Measurements from ENCODE around the gene ANTXR1. TPM values are rescaled to one million over a fixed set of nuclear protein-coding genes. Genes with fewer than 3 reads are reported as not detected.
A peak's percentile ranks its signal among the peaks of the same experiment; 100 is the strongest.

ANTXR1 gene
- total RNA-seq, 1 donor from 2014 or later, result 35.5 TPM

- no peak for DNase-seq (ENCODE audit: low read depth)
- Histone ChIP-seq H3K36me3 (ENCODE audit: control insufficient read depth, insufficient read depth, low read length) (no peaks in the 10 kb centered on the region), H3K4me3 (ENCODE audit: low read depth, low read length) (no peak overlapping the region), H3K27me3 (ENCODE audit: control insufficient read depth, insufficient read depth, low read length) (no peaks in the 10 kb centered on the region)
- TF ChIP-seq CTCF (IDR thresholded peaks at IDR 0.05; ENCODE audit: insufficient read depth, low read length, poor library complexity, severe bottlenecking), result no peak
Measured at GRCh38 chr2:69116438-69116837, 103.5 kb downstream of the ANTXR1 start.

- H3K36me3 ChIP-seq (ENCODE audit: control insufficient read depth, insufficient read depth, low read length), result no peaks in the 10 kb centered on the region
- H3K27me3 ChIP-seq (ENCODE audit: control insufficient read depth, insufficient read depth, low read length), result no peaks in the 10 kb centered on the region
- TF ChIP-seq CTCF (IDR thresholded peaks at IDR 0.05; ENCODE audit: insufficient read depth, low read length, poor library complexity, severe bottlenecking), result no peak
- no peak overlapping the region for H3K4me3 ChIP-seq (ENCODE audit: low read depth, low read length)
- DNase-seq (ENCODE audit: low read depth), result no peak
Measured at GRCh38 chr2:69118609-69119008, 105.6 kb downstream of the ANTXR1 start.

DNA sequence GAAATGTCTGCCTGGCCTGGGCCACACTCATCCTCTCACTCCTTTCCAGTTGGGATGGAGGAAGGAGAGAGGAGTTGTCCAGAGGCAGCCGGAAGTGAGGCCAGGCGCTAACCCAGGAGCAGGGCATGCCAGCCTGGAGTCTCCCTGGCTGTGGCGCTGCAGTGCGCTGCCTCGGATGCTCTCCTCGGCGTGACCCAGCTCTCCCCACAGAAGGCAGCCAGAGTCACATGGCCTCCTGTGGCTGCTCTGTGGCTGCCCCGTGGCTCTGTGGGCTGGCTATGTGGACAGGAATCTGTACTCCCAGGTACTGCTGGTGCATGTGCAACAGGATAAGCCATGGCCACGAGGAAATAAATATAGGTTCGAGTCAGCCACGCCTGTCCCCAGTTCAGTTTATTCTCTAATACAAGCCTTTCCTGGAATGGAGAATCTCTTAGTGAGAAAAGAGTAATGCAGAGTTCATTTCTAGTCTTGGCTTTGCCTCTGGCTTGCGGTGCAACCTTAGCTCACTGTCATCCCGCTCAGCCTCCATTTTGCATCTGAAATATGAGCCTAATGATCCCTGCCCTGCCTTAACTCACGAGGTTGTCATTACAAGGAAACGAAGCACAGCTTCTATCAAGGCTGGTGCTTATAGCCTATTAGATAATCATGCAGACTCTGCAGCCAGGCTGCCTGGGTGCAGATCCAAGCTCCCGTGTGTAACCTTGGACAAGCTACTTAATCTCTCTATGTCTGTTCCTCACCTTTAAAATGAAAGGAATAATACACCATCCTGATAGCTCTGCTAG is 106.3 kb downstream of the ANTXR1 start:
- Histone ChIP-seq H3K27me3 (ENCODE audit: control insufficient read depth, insufficient read depth, low read length) (no peaks in the 10 kb centered on the region), H3K36me3 (ENCODE audit: control insufficient read depth, insufficient read depth, low read length) (no peaks in the 10 kb centered on the region), H3K4me3 (ENCODE audit: low read depth, low read length) (no peak overlapping the region)
- no peak for DNase-seq (ENCODE audit: low read depth)
- TF ChIP-seq CTCF (IDR thresholded peaks at IDR 0.05; ENCODE audit: insufficient read depth, low read length, poor library complexity, severe bottlenecking), result no peak

- peak; percentile 72 for DNase-seq (ENCODE audit: low read depth)
- no peak for TF ChIP-seq CTCF (IDR thresholded peaks at IDR 0.05; ENCODE audit: insufficient read depth, low read length, poor library complexity, severe bottlenecking)
- H3K4me3 ChIP-seq (ENCODE audit: low read depth, low read length), result no peak overlapping the region
- H3K27me3 ChIP-seq (ENCODE audit: control insufficient read depth, insufficient read depth, low read length), result no peaks in the 10 kb centered on the region
- no peaks in the 10 kb centered on the region for H3K36me3 ChIP-seq (ENCODE audit: control insufficient read depth, insufficient read depth, low read length)
Measured at GRCh38 chr2:69122271-69122670, 109.3 kb downstream of the ANTXR1 start.

GRCh38 chr2:69123182-69123581 is 110.2 kb downstream of the ANTXR1 start:
- no peaks in the 10 kb centered on the region for H3K36me3 ChIP-seq (ENCODE audit: control insufficient read depth, insufficient read depth, low read length)
- no peaks in the 10 kb centered on the region for H3K27me3 ChIP-seq (ENCODE audit: control insufficient read depth, insufficient read depth, low read length)
- DNase-seq (ENCODE audit: low read depth), result no peak
- no peak overlapping the region for H3K4me3 ChIP-seq (ENCODE audit: low read depth, low read length)
- TF ChIP-seq CTCF (IDR thresholded peaks at IDR 0.05; ENCODE audit: insufficient read depth, low read length, poor library complexity, severe bottlenecking), result no peak

DNA sequence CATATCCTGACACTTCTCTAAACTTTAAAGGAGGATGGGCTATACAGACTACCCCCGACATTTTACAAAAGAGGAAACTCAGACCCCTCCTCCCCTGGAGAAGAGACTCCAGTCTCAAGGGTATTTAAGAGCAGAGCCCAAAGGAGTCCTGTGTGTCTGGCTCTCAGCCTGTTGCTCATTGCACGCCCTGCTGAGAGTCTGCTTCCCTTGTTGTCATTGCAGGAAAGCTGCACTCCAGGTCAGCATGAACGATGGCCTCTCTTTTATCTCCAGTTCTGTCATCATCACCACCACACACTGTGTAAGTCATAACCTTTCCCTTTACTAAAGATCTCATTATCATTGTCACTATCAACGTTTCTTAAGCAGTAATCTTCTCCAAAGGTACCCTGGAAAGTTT is 111.4 kb downstream of the ANTXR1 start:
- DNase-seq (ENCODE audit: low read depth), result no peak
- H3K27me3 ChIP-seq (ENCODE audit: control insufficient read depth, insufficient read depth, low read length), result no peaks in the 10 kb centered on the region
- no peak for TF ChIP-seq CTCF (IDR thresholded peaks at IDR 0.05; ENCODE audit: insufficient read depth, low read length, poor library complexity, severe bottlenecking)
- no peak overlapping the region for H3K4me3 ChIP-seq (ENCODE audit: low read depth, low read length)
- no peaks in the 10 kb centered on the region for H3K36me3 ChIP-seq (ENCODE audit: control insufficient read depth, insufficient read depth, low read length)

All from kidney epithelial cell (primary cell).